ENCODE results near the gene PTPN18.
"Not testable (repeated sequence)": the region's sequence is repeated elsewhere in the genome, so short reads cannot be mapped to it uniquely, and the experiment has no call there.

Gene PTPN18

GRCh38 chr2:130389358-130389757 lies 33.5 kb downstream of the PTPN18 start:
- DNase-seq (ENCODE audit: low read depth), result no peak
- no peak overlapping the region for H3K4me3 ChIP-seq (ENCODE audit: low read length)
- TF ChIP-seq, protein P1, sequence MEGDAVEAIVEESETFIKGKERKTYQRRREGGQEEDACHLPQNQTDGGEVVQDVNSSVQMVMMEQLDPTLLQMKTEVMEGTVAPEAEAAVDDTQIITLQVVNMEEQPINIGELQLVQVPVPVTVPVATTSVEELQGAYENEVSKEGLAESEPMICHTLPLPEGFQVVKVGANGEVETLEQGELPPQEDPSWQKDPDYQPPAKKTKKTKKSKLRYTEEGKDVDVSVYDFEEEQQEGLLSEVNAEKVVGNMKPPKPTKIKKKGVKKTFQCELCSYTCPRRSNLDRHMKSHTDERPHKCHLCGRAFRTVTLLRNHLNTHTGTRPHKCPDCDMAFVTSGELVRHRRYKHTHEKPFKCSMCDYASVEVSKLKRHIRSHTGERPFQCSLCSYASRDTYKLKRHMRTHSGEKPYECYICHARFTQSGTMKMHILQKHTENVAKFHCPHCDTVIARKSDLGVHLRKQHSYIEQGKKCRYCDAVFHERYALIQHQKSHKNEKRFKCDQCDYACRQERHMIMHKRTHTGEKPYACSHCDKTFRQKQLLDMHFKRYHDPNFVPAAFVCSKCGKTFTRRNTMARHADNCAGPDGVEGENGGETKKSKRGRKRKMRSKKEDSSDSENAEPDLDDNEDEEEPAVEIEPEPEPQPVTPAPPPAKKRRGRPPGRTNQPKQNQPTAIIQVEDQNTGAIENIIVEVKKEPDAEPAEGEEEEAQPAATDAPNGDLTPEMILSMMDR (conservative IDR thresholded peaks at IDR 0.05; ENCODE audit: low read length), result no peak

- TF ChIP-seq, protein P1 (conservative IDR thresholded peaks at IDR 0.05; ENCODE audit: low read length), result no peak
- no peak for DNase-seq (ENCODE audit: low read depth)
- no peak overlapping the region for H3K4me3 ChIP-seq (ENCODE audit: low read length)
These were observed 33.9 kb downstream of the PTPN18 start for GRCh38 chr2:130389783-130390182.

GRCh38 chr2:130390460-130391057 lies 34.7 kb downstream of the PTPN18 start:
- TF ChIP-seq, protein P1 (conservative IDR thresholded peaks at IDR 0.05; ENCODE audit: low read length), result no peak
- peak overlapping the region; percentile 76 for H3K4me3 ChIP-seq (ENCODE audit: low read length)
- no peak for DNase-seq (ENCODE audit: low read depth)

DNA sequence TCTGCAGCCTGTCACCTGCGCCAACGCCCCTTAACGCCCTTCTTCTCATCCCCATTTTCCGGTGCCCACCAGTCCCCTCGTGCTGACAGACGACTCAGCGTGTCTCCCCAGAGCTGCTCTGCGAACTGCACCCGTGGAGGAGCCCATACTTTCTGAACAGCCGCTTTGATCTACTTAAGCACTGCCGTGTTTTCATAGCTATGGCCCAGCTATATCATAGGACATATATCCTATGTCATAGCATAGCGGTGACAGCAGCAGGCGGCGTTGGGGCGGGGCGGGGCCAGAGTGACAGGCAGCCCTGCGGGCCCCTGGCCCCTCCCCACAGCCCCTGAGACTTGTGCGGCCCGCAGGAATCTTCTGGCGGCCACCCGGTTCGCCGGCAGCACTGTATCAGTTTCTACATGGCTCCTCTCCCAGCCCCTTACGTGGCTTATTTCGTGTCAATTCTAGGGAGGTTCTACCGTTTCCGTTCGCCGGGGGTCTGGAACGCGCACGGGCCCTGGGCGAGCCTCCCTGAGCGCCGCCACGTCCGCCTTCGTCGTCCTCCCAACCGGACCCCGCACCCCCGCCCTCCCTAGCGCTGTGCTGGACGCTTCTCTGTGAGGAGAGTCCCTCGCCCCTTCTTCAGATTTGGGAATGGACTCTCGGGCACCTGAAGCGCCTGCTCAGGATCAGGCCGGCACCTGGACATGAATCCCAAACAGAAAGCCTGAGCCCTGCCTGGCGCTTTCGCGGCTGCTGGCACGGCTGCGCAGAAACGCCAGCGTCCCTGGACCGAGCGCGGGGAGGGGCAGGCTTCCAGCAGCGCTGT lies 35.4 kb downstream of the PTPN18 start:
- TF ChIP-seq, protein P1 (conservative IDR thresholded peaks at IDR 0.05; ENCODE audit: low read length), result no peak
- peak overlapping the region; percentile 76 for H3K4me3 ChIP-seq (ENCODE audit: low read length)
- DNase-seq (ENCODE audit: low read depth), result peak; percentile 65

GRCh38 chr2:130391872-130392670 lies 36.2 kb downstream of the PTPN18 start:
- DNase-seq (ENCODE audit: low read depth), result peak; percentile 33
- TF ChIP-seq, protein P1 (conservative IDR thresholded peaks at IDR 0.05; ENCODE audit: low read length), result peak; percentile 24
- H3K4me3 ChIP-seq (ENCODE audit: low read length), result peak overlapping the region; percentile 76

DNA sequence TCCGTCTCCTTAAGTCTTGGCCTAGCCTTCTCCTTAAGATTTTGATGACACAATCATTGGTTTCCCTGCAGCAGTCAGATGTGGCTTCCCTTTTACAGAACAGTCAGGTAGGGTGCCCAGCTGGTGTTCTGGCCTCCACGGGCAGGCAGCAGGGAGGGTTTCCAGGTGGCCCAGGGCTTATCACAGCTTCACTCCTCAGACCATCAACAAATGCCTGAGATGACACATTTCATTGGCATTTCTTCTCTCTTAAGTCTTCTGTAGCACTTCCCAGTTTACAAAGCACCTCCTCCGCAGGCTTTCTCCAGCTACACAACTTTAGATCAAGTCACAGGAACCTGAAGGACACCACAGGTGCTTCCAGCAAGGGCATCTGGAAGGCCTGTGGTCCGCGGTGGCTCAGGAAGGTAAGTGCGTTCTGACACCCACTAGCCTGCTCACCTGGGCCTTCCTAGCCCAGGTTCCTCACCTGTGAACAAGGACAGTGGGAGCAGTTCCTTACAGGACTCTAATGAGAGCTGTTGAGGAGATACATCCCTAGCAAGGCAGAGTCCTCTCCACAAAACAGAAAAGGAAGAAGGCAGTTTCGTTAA lies 37.6 kb downstream of the PTPN18 start:
- no peak overlapping the region for H3K4me3 ChIP-seq (ENCODE audit: low read length)
- TF ChIP-seq, protein P1 (conservative IDR thresholded peaks at IDR 0.05; ENCODE audit: low read length), result no peak
- no peak for DNase-seq (ENCODE audit: low read depth)

DNA sequence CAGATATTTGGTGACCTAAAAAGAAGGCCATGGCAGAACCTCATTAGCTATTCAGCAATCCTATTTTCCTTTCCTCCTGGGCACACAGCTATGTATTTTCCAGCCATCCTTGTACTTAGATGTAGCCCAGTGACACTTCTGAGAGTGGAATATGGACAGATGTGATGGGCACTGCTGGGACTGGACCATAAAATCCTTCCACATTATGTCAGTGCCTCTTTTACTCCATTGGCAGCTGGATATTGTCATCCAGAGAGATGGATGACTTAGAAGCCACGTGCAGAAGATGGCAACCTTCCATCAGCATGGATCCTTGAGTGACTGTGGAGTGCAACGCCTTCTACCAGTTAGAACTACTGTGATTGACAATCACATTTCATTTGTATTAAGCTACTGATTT lies 50.4 kb downstream of the PTPN18 start:
- H3K4me3 ChIP-seq (ENCODE audit: low read length); DNase-seq (ENCODE audit: low read depth): not testable (repeated sequence)

DNA sequence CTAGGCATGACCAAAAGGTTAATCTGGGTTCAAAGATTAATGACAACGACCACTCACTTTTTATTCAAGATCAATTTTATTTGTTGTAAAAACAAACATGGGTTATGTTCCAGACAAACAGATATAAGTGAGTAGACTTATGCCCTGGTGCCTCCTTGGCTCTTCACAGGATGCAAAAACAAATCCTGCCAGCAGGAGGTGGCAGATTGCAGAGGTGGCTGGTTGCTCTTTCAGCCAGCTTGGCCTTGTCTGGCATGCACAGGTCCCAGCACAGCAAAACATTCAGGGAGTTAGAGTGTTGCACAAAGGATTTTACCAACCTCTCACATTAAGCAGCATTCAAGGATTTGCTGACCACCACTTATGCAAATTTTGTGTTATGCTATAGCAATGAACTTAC lies 60.8 kb downstream of the PTPN18 start:
- not testable (repeated sequence) for H3K4me3 ChIP-seq (ENCODE audit: low read length); DNase-seq (ENCODE audit: low read depth)

DNA sequence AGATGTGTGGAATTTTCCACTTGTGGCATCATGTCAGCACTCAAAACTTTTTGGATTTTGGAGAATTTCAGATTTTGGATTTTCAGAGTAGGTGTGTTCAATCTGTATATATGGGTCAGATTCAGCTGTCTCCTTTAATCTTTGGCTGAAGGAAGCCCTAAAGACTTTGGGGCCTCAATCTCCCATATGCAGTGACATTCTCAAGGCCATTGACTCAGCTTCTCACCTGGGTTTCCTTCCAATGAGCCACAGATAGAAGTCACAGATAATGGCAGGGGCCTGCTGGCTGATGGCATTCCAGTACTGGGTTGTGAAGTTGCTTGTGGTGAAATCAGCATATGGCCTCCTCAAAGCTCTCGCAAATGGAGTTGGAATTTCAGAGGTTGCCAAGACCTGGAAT lies 63.0 kb downstream of the PTPN18 start:
- not testable (repeated sequence) for H3K4me3 ChIP-seq (ENCODE audit: low read length); DNase-seq (ENCODE audit: low read depth)
